ENCODE data around the gene ABLIM3.

DNA sequence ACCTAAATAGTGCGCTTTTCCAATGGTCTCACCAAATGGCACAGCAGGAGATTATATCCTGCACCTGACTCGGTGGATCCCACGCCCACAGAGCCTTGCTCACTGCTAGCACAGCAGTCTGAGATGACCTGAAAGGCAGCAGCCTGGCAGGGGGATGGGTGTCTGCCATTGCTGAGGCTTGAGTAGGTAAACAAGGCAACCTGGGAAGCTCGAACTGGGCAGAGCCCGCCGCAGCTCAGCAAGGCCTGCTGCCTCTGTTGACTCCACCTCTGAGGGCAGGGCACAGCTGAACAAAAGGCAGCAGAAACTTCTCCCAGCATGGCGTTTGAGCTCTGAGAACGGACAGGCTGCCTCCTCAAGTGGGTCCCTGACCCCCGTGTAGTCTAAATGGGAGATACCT, 18.1 kb upstream of the ABLIM3 start:
- TF ChIP-seq GATA3 (IDR thresholded peaks at IDR 0.05; ENCODE audit: low read depth, low read length) (no peak), GATA2 (IDR thresholded peaks at IDR 0.05; ENCODE audit: low read depth, low read length) (no peak)

All from SH-SY5Y (cell line).